Right lung (tissue), 10 donors: ENCODE results near the gene ABCB4. TPM values are rescaled to one million over a fixed set of nuclear protein-coding genes. Genes with fewer than 3 reads are reported as not detected.

ENCODE experiments used
- DNase-seq, 2 donors: peaks; one replicate each; pipeline ENCODE4 v3.0.0-alpha.2; 2013
- long read RNA-seq, 8 donors: transcript quantifications; one replicate each; lab custom pipeline, GENCODE V29; 2026
- polyA plus RNA-seq, 5 donors: library from polyadenylated mRNA; unstranded; fragments of 120-200 nt; gene quantifications; one replicate each; pipeline versions ENCODE4 v1.2.1 to v1.2.3, GENCODE V29; 2013; ENCODE audit warnings: inconsistent platforms in 1 of 5, low replicate concordance in 1 of 5; ENCODE audit not compliant: insufficient read length in 5 of 5, insufficient read depth in 1 of 5

Gene ABCB4
- 1 to 10 TPM in 1 of 5 donors, under 1 TPM in 4; 0.72 to 1.2 (median 0.84) TPM for polyA plus RNA-seq
- long read RNA-seq, donor 1, partial matches to known transcripts, result 0 of 1 reads
- long read RNA-seq, donor 1, other reads (novel, unspliced or antisense), result 0 of 1 reads
- long read RNA-seq, donor 2, result 0 reads
- long read RNA-seq, donor 3, result 0 reads
- long read RNA-seq, donor 4, result 0 reads
- long read RNA-seq, donor 5, result 0 reads
- long read RNA-seq, donor 6, result 0 reads
- long read RNA-seq, donor 7, result 0 reads
- long read RNA-seq, donor 8, result 0 reads

- peak in 1 of 2 donors; percentile 10 for DNase-seq
Measured at GRCh38 chr7:87475359-87476178, at the start of gene ABCB4. Gene ABCB4, minus strand, starts transcription at chr7:87475680. Its CDS starts 215 bp downstream, at chr7:87475465.

- DNase-seq, result no peak
Measured at GRCh38 chr7:87518735-87519134, 43.3 kb upstream of the ABCB4 start.

GRCh38 chr7:87517891-87518290 lies 42.4 kb upstream of the ABCB4 start:
- DNase-seq, result no peak

- no peak for DNase-seq
Measured at GRCh38 chr7:87517136-87517815, 41.8 kb upstream of the ABCB4 start.

- no peak for DNase-seq
Measured at GRCh38 chr7:87513735-87514335, 38.4 kb upstream of the ABCB4 start.

- no peak for DNase-seq
Measured at GRCh38 chr7:87512906-87513305, 37.4 kb upstream of the ABCB4 start.

- no peak for DNase-seq
Measured at GRCh38 chr7:87511510-87511909, 36.0 kb upstream of the ABCB4 start.

GRCh38 chr7:87510411-87510875 lies 35.0 kb upstream of the ABCB4 start:
- no peak for DNase-seq

GRCh38 chr7:87507446-87507845 lies 32.0 kb upstream of the ABCB4 start:
- no peak for DNase-seq

GRCh38 chr7:87506246-87507180 lies 31.0 kb upstream of the ABCB4 start:
- DNase-seq, result peak in 1 of 2 donors; percentile 4

- DNase-seq, result no peak
Measured at GRCh38 chr7:87505557-87506245, 30.2 kb upstream of the ABCB4 start.

GRCh38 chr7:87505122-87505521 lies 29.6 kb upstream of the ABCB4 start:
- DNase-seq, result no peak

- no peak for DNase-seq
Measured at GRCh38 chr7:87499494-87499893, 24.0 kb upstream of the ABCB4 start.

GRCh38 chr7:87498893-87499292 lies 23.4 kb upstream of the ABCB4 start:
- no peak for DNase-seq

- DNase-seq, result no peak
Measured at GRCh38 chr7:87497482-87497881, 22.0 kb upstream of the ABCB4 start.

- no peak for DNase-seq
Measured at GRCh38 chr7:87495366-87495765, 19.9 kb upstream of the ABCB4 start.

- DNase-seq, result no peak
Measured at GRCh38 chr7:87494454-87494853, 19.0 kb upstream of the ABCB4 start.

GRCh38 chr7:87483131-87483530 lies 7.7 kb upstream of the ABCB4 start:
- DNase-seq, result no peak

GRCh38 chr7:87482115-87482514 lies 6.6 kb upstream of the ABCB4 start:
- no peak for DNase-seq

GRCh38 chr7:87480386-87480785 lies 4.9 kb upstream of the ABCB4 start:
- no peak for DNase-seq
